ENCODE results near the gene CDK5R1.
"Not testable (repeated sequence)": the region's sequence is repeated elsewhere in the genome, so short reads cannot be mapped to it uniquely, and the experiment has no call there.

The CDK5R1 gene

GRCh38 chr17:32517982-32518381 lies 31.2 kb downstream of the CDK5R1 start:
- DNase-seq (ENCODE audit: low read depth): no peak

GRCh38 chr17:32518646-32519227 lies 31.9 kb downstream of the CDK5R1 start:
- DNase-seq (ENCODE audit: low read depth): no peak

GRCh38 chr17:32519228-32520103 lies 32.7 kb downstream of the CDK5R1 start:
- peak; percentile 33 for DNase-seq (ENCODE audit: low read depth)

DNA sequence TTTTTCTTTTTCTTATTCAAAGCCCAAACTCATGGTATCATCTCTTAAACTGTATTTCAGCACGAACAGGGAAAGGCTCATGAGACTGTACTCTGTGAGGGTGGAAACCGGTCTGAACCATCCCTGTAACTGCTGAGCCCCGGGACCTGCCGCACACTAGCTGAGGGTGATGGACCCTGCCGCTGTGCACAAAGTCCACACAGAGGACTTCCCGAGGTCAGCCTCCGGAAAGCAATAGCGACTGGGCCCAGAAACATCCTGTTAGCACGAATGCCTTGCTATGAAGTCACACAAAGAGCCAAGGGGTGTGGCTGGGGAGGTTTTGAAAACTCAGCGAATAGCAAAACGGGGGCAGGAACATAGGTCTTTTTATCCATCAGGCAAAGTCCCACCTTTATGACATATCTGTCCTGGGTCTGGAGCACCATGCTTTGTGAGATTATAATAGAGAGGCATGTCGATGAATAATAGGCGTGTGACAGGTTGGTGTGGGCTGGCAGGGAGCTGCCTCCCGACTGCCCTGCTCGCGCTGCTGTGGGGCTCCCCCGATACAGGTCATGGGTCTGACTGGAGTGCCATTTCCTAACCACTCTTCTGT lies 33.4 kb downstream of the CDK5R1 start:
- peak; percentile 13 for DNase-seq (ENCODE audit: low read depth)

- DNase-seq (ENCODE audit: low read depth): no peak
These were observed 34.1 kb downstream of the CDK5R1 start for GRCh38 chr17:32520737-32521404.

- DNase-seq (ENCODE audit: low read depth): no peak
These were observed 36.4 kb downstream of the CDK5R1 start for GRCh38 chr17:32523017-32523680.

DNA sequence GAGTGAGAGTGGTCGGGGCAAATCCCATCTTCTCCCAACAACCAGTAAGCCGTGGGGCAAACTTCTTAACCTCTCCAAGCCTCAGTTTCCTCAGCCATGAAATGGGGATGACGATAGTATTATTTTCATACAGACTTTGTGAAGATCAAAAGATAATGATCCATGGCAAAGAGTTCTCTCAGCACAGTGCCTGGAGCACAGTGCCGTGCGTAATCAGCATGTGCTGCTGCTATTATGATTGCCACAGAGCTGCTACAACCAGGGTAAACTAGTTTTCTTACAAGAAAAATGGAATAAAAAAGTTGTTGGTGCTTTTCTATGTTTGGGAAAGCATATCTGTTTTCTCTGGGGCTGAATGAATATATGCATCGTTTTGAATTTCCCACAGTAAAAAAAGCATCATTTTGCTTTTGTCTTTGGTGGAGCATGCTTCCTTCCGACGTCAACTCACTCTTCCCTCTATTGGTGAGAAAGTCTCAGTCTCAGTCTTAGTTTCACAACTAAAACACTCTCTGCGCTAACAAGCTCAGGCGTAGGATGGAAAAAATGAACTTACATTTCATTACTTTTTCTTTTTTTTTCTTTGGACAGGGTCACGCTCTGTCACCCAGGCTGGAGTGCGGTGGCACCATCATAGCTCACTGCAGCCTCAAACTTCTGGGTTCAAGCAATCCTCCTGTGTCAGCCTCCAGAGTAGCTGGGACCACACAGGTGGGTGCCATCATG lies 37.2 kb downstream of the CDK5R1 start:
- no peak for DNase-seq (ENCODE audit: low read depth)

DNA sequence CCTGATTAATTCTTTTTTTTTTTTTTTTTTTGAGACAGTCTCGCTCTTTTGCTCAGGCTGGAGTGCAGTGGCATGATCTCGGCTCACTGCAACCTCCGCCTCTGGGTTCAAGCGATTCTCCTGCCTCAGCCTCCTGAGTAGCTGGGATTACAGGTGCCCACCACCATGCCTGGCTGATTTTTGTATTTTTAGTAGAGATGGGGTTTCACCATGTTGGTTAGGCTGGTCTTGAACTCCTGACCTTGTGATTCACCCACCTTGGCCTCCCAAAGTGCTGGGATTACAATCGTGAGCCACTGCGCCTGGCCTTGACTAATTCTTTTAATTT lies 37.7 kb downstream of the CDK5R1 start:
- DNase-seq (ENCODE audit: low read depth): not testable (repeated sequence)

- no peak for DNase-seq (ENCODE audit: low read depth)
These were observed 38.3 kb downstream of the CDK5R1 start for GRCh38 chr17:32525122-32525521.

- no peak for DNase-seq (ENCODE audit: low read depth)
These were observed 40.4 kb downstream of the CDK5R1 start for GRCh38 chr17:32527146-32527545.

- no peak for DNase-seq (ENCODE audit: low read depth)
These were observed 42.0 kb downstream of the CDK5R1 start for GRCh38 chr17:32528825-32529224.

- DNase-seq (ENCODE audit: low read depth): no peak
These were observed 42.8 kb downstream of the CDK5R1 start for GRCh38 chr17:32529604-32530003.

GRCh38 chr17:32533296-32533695 lies 46.5 kb downstream of the CDK5R1 start:
- DNase-seq (ENCODE audit: low read depth): no peak

- DNase-seq (ENCODE audit: low read depth): no peak
These were observed 50.2 kb downstream of the CDK5R1 start for GRCh38 chr17:32536736-32537643.

Data from activated T-helper 1 cell treated with Interleukin-2 at 50 U/mL for 16 hours (primary cell).